Epidermal melanocyte (primary cell): ENCODE results near the gene FDXR.

Experiments used
- DNase-seq: peaks from one replicate; pipeline ENCODE4 v3.0.0; 2011; ENCODE audit warnings: low spot score; ENCODE audit not compliant: insufficient read length

Gene FDXR

DNA sequence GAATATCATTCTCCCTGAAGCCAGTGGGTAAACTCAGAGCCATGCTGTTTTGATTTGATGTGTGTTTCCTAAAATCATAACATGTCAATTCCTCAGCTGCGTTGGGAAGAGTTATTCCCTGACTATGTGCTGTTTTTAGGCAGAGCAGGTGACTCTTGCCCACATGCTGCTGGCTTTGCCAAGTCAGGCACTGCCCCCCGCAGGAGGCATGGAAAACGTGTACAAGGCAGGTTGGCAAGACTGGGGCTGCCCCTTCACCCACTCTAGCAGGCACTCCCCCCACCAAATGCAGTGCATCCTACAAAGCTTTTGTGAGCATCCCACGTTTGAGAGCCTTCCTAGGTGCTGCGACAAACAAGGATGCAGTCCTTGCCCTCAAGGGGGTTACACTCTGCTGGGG, 58.3 kb downstream of the FDXR start:
- DNase-seq: no peak
